ENCODE data around the gene CALN1.
"Not testable (repeated sequence)": the region's sequence is repeated elsewhere in the genome, so short reads cannot be mapped to it uniquely, and the experiment has no call there.

Gene CALN1

GRCh38 chr7:72101444-72101843, 310.7 kb downstream of the CALN1 start:
- no peak for DNase-seq (ENCODE audit: low read depth in 2 of 3, low spot score in 1 of 3)

GRCh38 chr7:72099784-72100183, 312.4 kb downstream of the CALN1 start:
- DNase-seq (ENCODE audit: low read depth in 2 of 3, low spot score in 1 of 3) = no peak

GRCh38 chr7:72098807-72099580, 313.1 kb downstream of the CALN1 start:
- no peak for DNase-seq (ENCODE audit: low read depth in 2 of 3, low spot score in 1 of 3)

GRCh38 chr7:72097226-72097625, 314.9 kb downstream of the CALN1 start:
- no peak for DNase-seq (ENCODE audit: low read depth in 2 of 3, low spot score in 1 of 3)

- DNase-seq (ENCODE audit: low read depth in 2 of 3, low spot score in 1 of 3) = no peak
These were observed 319.4 kb downstream of the CALN1 start for GRCh38 chr7:72092769-72093168.

GRCh38 chr7:72087926-72088325, 324.2 kb downstream of the CALN1 start:
- no peak for DNase-seq (ENCODE audit: low read depth in 2 of 3, low spot score in 1 of 3)

- DNase-seq (ENCODE audit: low read depth in 2 of 3, low spot score in 1 of 3) = no peak
These were observed 331.1 kb downstream of the CALN1 start for GRCh38 chr7:72080865-72081510.

- DNase-seq (ENCODE audit: low read depth in 2 of 3, low spot score in 1 of 3) = no peak
These were observed 331.8 kb downstream of the CALN1 start for GRCh38 chr7:72080341-72080766.

GRCh38 chr7:72078856-72079255, 333.3 kb downstream of the CALN1 start:
- no peak for DNase-seq (ENCODE audit: low read depth in 2 of 3, low spot score in 1 of 3)

GRCh38 chr7:72078301-72078700, 333.8 kb downstream of the CALN1 start:
- no peak for DNase-seq (ENCODE audit: low read depth in 2 of 3, low spot score in 1 of 3)

GRCh38 chr7:72077786-72078185, 334.4 kb downstream of the CALN1 start:
- DNase-seq (ENCODE audit: low read depth in 2 of 3, low spot score in 1 of 3) = no peak

GRCh38 chr7:72072901-72073300, 339.2 kb downstream of the CALN1 start:
- no peak for DNase-seq (ENCODE audit: low read depth in 2 of 3, low spot score in 1 of 3)

GRCh38 chr7:72069263-72069662, 342.9 kb downstream of the CALN1 start:
- DNase-seq (ENCODE audit: low read depth in 2 of 3, low spot score in 1 of 3) = no peak

GRCh38 chr7:72065764-72066163, 346.4 kb downstream of the CALN1 start:
- DNase-seq (ENCODE audit: low read depth in 2 of 3, low spot score in 1 of 3) = not testable (repeated sequence)

- no peak for DNase-seq (ENCODE audit: low read depth in 2 of 3, low spot score in 1 of 3)
These were observed 347.2 kb downstream of the CALN1 start for GRCh38 chr7:72064916-72065315.

GRCh38 chr7:72063330-72063729, 348.8 kb downstream of the CALN1 start:
- DNase-seq (ENCODE audit: low read depth in 2 of 3, low spot score in 1 of 3) = no peak

GRCh38 chr7:72062666-72063065, 349.5 kb downstream of the CALN1 start:
- DNase-seq (ENCODE audit: low read depth in 2 of 3, low spot score in 1 of 3) = no peak

- no peak for DNase-seq (ENCODE audit: low read depth in 2 of 3, low spot score in 1 of 3)
These were observed 352.2 kb downstream of the CALN1 start for GRCh38 chr7:72059925-72060324.

GRCh38 chr7:72058579-72058978, 353.6 kb downstream of the CALN1 start:
- no peak for DNase-seq (ENCODE audit: low read depth in 2 of 3, low spot score in 1 of 3)

- DNase-seq (ENCODE audit: low read depth in 2 of 3, low spot score in 1 of 3) = no peak
These were observed 354.3 kb downstream of the CALN1 start for GRCh38 chr7:72057796-72058195.

GRCh38 chr7:72057231-72057630, 354.9 kb downstream of the CALN1 start:
- DNase-seq (ENCODE audit: low read depth in 2 of 3, low spot score in 1 of 3) = no peak

GRCh38 chr7:72055426-72055825, 356.7 kb downstream of the CALN1 start:
- no peak for DNase-seq (ENCODE audit: low read depth in 2 of 3, low spot score in 1 of 3)

GRCh38 chr7:72053292-72053691, 358.8 kb downstream of the CALN1 start:
- DNase-seq (ENCODE audit: low read depth in 2 of 3, low spot score in 1 of 3) = no peak

Measured in stimulated activated CD4-positive, alpha-beta T cell treated with anti-CD3 and anti-CD28 coated beads, Interleukin-12 subunit alpha, Interleukin-12 subunit beta, amount 100 ng/mL, for 48 hours (primary cell).